ENCODE data around the gene NOX4.

The NOX4 gene

DNA sequence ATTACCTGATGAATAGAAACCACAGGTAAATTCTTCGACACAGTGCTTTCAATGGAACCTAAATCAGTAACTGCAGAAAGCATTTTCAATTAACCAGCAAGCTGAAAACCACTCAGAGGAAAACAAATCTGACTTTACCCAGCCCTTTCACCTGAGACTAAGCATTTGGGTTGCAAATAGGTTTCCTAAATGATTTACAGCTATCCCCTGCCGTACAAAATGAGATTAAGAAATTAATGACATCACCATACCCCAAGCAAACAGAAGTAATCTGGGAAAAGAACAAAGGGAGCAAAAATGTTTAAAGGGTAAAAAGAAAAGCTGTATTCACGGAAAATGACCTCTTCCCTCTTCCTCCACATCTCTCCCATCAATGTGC is 584 bp downstream of the NOX4 start:
- no peak overlapping the region for H3K4me2 ChIP-seq (ENCODE audit: low read length)
- H3F3A ChIP-seq (ENCODE audit: control insufficient read depth, insufficient read depth): no peaks in the 10 kb centered on the region
- no peaks in the 10 kb centered on the region for H3K4me1 ChIP-seq (ENCODE audit: control insufficient read depth, low read length)
- H3K9me2 ChIP-seq (replicated peaks; ENCODE audit: control insufficient read depth, low read length): no peaks in the 10 kb centered on the region
- no peak for TF ChIP-seq EZH2phosphoT487 (IDR thresholded peaks at IDR 0.05; ENCODE audit: borderline replicate concordance, low read length)
- TF ChIP-seq, protein P1, sequence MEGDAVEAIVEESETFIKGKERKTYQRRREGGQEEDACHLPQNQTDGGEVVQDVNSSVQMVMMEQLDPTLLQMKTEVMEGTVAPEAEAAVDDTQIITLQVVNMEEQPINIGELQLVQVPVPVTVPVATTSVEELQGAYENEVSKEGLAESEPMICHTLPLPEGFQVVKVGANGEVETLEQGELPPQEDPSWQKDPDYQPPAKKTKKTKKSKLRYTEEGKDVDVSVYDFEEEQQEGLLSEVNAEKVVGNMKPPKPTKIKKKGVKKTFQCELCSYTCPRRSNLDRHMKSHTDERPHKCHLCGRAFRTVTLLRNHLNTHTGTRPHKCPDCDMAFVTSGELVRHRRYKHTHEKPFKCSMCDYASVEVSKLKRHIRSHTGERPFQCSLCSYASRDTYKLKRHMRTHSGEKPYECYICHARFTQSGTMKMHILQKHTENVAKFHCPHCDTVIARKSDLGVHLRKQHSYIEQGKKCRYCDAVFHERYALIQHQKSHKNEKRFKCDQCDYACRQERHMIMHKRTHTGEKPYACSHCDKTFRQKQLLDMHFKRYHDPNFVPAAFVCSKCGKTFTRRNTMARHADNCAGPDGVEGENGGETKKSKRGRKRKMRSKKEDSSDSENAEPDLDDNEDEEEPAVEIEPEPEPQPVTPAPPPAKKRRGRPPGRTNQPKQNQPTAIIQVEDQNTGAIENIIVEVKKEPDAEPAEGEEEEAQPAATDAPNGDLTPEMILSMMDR (IDR thresholded peaks at IDR 0.05; ENCODE audit: low read depth, low read length, poor library complexity, severe bottlenecking): no peak
- H4K20me1 ChIP-seq (ENCODE audit: control insufficient read depth, insufficient read depth, low read depth, low read length): no peaks in the 10 kb centered on the region
- no peaks in the 10 kb centered on the region for H3K36me3 ChIP-seq (ENCODE audit: control insufficient read depth, low read length)
- H3K27me3 ChIP-seq (ENCODE audit: control insufficient read depth, low read length): no peaks in the 10 kb centered on the region
- no peaks in the 10 kb centered on the region for H3K79me2 ChIP-seq (ENCODE audit: control insufficient read depth, low read length)
- H3K9me3 ChIP-seq (ENCODE audit: control insufficient read depth, insufficient read depth, low read length): no peaks in the 10 kb centered on the region
- H3K27ac ChIP-seq (ENCODE audit: low read depth, low read length): no peak overlapping the region
- H3K4me3 ChIP-seq (ENCODE audit: low read length): no peak overlapping the region

DNA sequence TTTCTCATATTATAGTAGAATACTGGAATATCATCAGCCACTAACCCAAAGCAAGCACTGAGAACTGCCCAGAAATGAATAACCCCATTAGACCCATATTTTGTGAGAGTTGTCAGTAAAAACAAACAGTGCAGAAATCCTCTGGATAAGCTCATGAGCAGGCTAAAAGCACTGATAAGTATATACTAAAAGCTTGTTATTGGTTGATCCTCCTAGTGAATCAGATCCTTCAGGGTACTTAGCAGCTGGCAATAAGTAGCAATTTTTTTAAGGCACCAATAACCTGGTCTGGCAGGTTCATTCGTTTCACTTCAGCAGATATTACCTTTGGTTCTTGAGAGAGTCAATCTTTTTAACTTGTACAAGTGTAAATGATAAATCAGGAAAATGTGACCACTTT is 1.2 kb downstream of the NOX4 start:
- Histone ChIP-seq H4K20me1 (ENCODE audit: control insufficient read depth, insufficient read depth, low read depth, low read length) (no peaks in the 10 kb centered on the region), H3K36me3 (ENCODE audit: control insufficient read depth, low read length) (no peaks in the 10 kb centered on the region), H3K4me2 (ENCODE audit: low read length) (no peak overlapping the region), H3K4me1 (ENCODE audit: control insufficient read depth, low read length) (no peaks in the 10 kb centered on the region), H3K4me3 (ENCODE audit: low read length) (no peak overlapping the region), H3K9me3 (ENCODE audit: control insufficient read depth, insufficient read depth, low read length) (no peaks in the 10 kb centered on the region), H3K9me2 (replicated peaks; ENCODE audit: control insufficient read depth, low read length) (no peaks in the 10 kb centered on the region), H3K27me3 (ENCODE audit: control insufficient read depth, low read length) (no peaks in the 10 kb centered on the region), H3F3A (ENCODE audit: control insufficient read depth, insufficient read depth) (no peaks in the 10 kb centered on the region), H3K79me2 (ENCODE audit: control insufficient read depth, low read length) (no peaks in the 10 kb centered on the region), H3K27ac (ENCODE audit: low read depth, low read length) (no peak overlapping the region)
- no peak for TF ChIP-seq EZH2phosphoT487 (IDR thresholded peaks at IDR 0.05; ENCODE audit: borderline replicate concordance, low read length)
- TF ChIP-seq, protein P1 (IDR thresholded peaks at IDR 0.05; ENCODE audit: low read depth, low read length, poor library complexity, severe bottlenecking): no peak

DNA sequence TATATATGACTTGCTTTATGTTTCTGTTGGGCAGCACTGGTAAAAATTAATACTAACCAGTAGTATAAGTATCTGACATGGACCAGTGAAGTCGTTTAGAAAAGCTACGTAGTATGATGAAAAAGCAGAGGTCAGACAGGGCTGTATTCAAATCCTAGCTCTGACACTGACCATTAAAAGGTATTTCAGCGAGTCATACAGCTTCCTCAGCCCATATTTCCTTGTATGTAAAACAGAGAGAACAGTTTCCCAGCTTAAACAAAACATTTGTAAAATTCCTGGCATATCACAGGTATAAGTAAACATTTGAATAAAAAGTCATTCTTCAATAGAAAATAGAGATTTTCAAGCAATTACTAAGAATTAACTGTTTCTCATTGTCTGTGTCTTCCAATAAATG is 4.2 kb downstream of the NOX4 start:
- H3K79me2 ChIP-seq (ENCODE audit: control insufficient read depth, low read length): no peaks in the 10 kb centered on the region
- no peaks in the 10 kb centered on the region for H3K9me3 ChIP-seq (ENCODE audit: control insufficient read depth, insufficient read depth, low read length)
- H3K36me3 ChIP-seq (ENCODE audit: control insufficient read depth, low read length): no peaks in the 10 kb centered on the region
- no peaks in the 10 kb centered on the region for H3F3A ChIP-seq (ENCODE audit: control insufficient read depth, insufficient read depth)
- no peaks in the 10 kb centered on the region for H3K4me1 ChIP-seq (ENCODE audit: control insufficient read depth, low read length)
- no peak overlapping the region for H3K4me2 ChIP-seq (ENCODE audit: low read length)
- no peaks in the 10 kb centered on the region for H3K9me2 ChIP-seq (replicated peaks; ENCODE audit: control insufficient read depth, low read length)
- H3K27me3 ChIP-seq (ENCODE audit: control insufficient read depth, low read length): no peaks in the 10 kb centered on the region
- TF ChIP-seq EZH2phosphoT487 (IDR thresholded peaks at IDR 0.05; ENCODE audit: borderline replicate concordance, low read length): no peak
- TF ChIP-seq, protein P1 (IDR thresholded peaks at IDR 0.05; ENCODE audit: low read depth, low read length, poor library complexity, severe bottlenecking): no peak
- no peak overlapping the region for H3K27ac ChIP-seq (ENCODE audit: low read depth, low read length)
- no peak overlapping the region for H3K4me3 ChIP-seq (ENCODE audit: low read length)
- no peaks in the 10 kb centered on the region for H4K20me1 ChIP-seq (ENCODE audit: control insufficient read depth, insufficient read depth, low read depth, low read length)

DNA sequence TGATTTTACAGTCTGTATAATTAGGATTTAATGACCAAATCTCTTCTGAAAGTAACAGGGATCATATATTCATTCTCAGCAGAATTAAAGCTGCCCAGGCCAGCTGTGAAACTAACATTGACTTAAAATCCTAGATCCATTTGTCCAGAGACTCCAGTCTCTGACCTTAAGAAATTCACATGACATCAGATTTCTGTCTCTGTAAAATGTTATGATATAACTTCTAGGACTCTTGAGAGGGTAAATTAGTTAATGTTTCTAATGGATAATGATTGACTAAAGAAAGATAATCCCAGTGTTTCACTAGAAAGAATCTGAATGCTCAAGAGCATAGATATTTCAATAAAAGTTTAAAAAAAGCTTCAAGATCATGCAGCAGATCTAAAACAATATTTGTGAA is 6.3 kb downstream of the NOX4 start:
- no peaks in the 10 kb centered on the region for H3F3A ChIP-seq (ENCODE audit: control insufficient read depth, insufficient read depth)
- no peaks in the 10 kb centered on the region for H3K79me2 ChIP-seq (ENCODE audit: control insufficient read depth, low read length)
- H3K4me3 ChIP-seq (ENCODE audit: low read length): no peak overlapping the region
- TF ChIP-seq, protein P1 (IDR thresholded peaks at IDR 0.05; ENCODE audit: low read depth, low read length, poor library complexity, severe bottlenecking): no peak
- no peak for TF ChIP-seq EZH2phosphoT487 (IDR thresholded peaks at IDR 0.05; ENCODE audit: borderline replicate concordance, low read length)
- H3K27me3 ChIP-seq (ENCODE audit: control insufficient read depth, low read length): no peaks in the 10 kb centered on the region
- no peaks in the 10 kb centered on the region for H3K9me3 ChIP-seq (ENCODE audit: control insufficient read depth, insufficient read depth, low read length)
- no peaks in the 10 kb centered on the region for H3K4me1 ChIP-seq (ENCODE audit: control insufficient read depth, low read length)
- H3K9me2 ChIP-seq (replicated peaks; ENCODE audit: control insufficient read depth, low read length): no peaks in the 10 kb centered on the region
- no peak overlapping the region for H3K4me2 ChIP-seq (ENCODE audit: low read length)
- no peaks in the 10 kb centered on the region for H4K20me1 ChIP-seq (ENCODE audit: control insufficient read depth, insufficient read depth, low read depth, low read length)
- H3K36me3 ChIP-seq (ENCODE audit: control insufficient read depth, low read length): no peaks in the 10 kb centered on the region
- no peak overlapping the region for H3K27ac ChIP-seq (ENCODE audit: low read depth, low read length)

Data from DOHH2 (cell line).